Neuronal stem cell (in vitro differentiated cells): ENCODE data around the gene SYNE3.

Experiments used
- DNase-seq: peaks from one replicate; pipeline ENCODE4 v3.0.0-alpha.2; 2013; ENCODE audit warnings: low spot score
- H2AFZ ChIP-seq: one replicate; pipeline ENCODE4 v1.6.1; 2013; ENCODE audit warnings: mild to moderate bottlenecking, low read length, inconsistent platforms
- H2AK5ac ChIP-seq: 2 replicates; pipeline ENCODE4 v1.6.1; 2013; ENCODE audit warnings: low read depth, mild to moderate bottlenecking, inconsistent platforms, low read length, moderate library complexity, mixed read lengths
- H2BK120ac ChIP-seq: 2 replicates; pipeline ENCODE4 v1.6.1; 2013; ENCODE audit warnings: low read depth, mild to moderate bottlenecking, inconsistent platforms, low read length, moderate library complexity, mixed read lengths
- H2BK12ac ChIP-seq: one replicate; pipeline ENCODE4 v1.6.1; 2013; ENCODE audit warnings: low read length, inconsistent platforms
- H2BK15ac ChIP-seq: 2 replicates; pipeline ENCODE4 v1.6.1; 2013; ENCODE audit warnings: mild to moderate bottlenecking, low read length, inconsistent platforms, mixed read lengths
- H2BK5ac ChIP-seq: one replicate; pipeline ENCODE4 v1.6.1; 2013; ENCODE audit warnings: inconsistent platforms, mild to moderate bottlenecking, low read length, moderate library complexity
- H3K14ac ChIP-seq: one replicate; pipeline ENCODE4 v1.6.1; 2013; ENCODE audit warnings: low read length, inconsistent platforms
- H3K18ac ChIP-seq: 2 replicates; pipeline ENCODE4 v1.6.1; 2013; ENCODE audit warnings: low read length, inconsistent platforms
- H3K23ac ChIP-seq: 2 replicates; pipeline ENCODE4 v1.6.1; 2013; ENCODE audit warnings: low read depth, mild to moderate bottlenecking, mixed read lengths, low read length, inconsistent platforms; ENCODE audit not compliant: poor library complexity
- H3K27ac ChIP-seq: replicated peaks from 3 replicates; pipeline ENCODE4 v1.5.1; 2013; ENCODE audit warnings: low read length, inconsistent platforms
- H3K27me3 ChIP-seq, 3 experiments: 2 replicates each; pipeline ENCODE4 v1.6.1; 2013; ENCODE audit warnings: low read length in 3 of 3, mild to moderate bottlenecking in 2 of 3, inconsistent platforms in 1 of 3, low read depth in 1 of 3, mixed read lengths in 1 of 3, moderate library complexity in 1 of 3; ENCODE audit not compliant: control insufficient read depth in 3 of 3, insufficient read depth in 3 of 3
- H3K36me3 ChIP-seq, 2 donors: replicated peaks in 1 of 2; 2 replicates each; pipeline ENCODE4 v1.6.1; 2013; ENCODE audit warnings: low read length in 2 of 2; ENCODE audit not compliant: control insufficient read depth in 2 of 2, insufficient read depth in 2 of 2
- H3K4ac ChIP-seq: 2 replicates; pipeline ENCODE4 v1.6.1; 2013; ENCODE audit warnings: inconsistent platforms, mild to moderate bottlenecking, low read length, moderate library complexity
- H3K4me1 ChIP-seq, 2 donors: 1 replicate in 1 of 2; 2 replicates in 1 of 2; pipeline ENCODE4 v1.6.1; 2013; ENCODE audit warnings: low read length in 2 of 2, low read depth in 1 of 2; ENCODE audit not compliant: control insufficient read depth in 2 of 2, insufficient read depth in 1 of 2
- H3K4me2 ChIP-seq: one replicate; pipeline ENCODE4 v1.6.1; 2013; ENCODE audit warnings: mild to moderate bottlenecking, low read length, inconsistent platforms; ENCODE audit not compliant: insufficient read depth, poor library complexity, severe bottlenecking
- H3K4me3 ChIP-seq, 2 donors: 2 replicates each; pipeline ENCODE4 v1.5.1; 2013; ENCODE audit warnings: low read length in 2 of 2, mild to moderate bottlenecking in 2 of 2, inconsistent platforms in 1 of 2, moderate library complexity in 1 of 2
- H3K79me1 ChIP-seq: one replicate; pipeline ENCODE4 v1.6.1; 2013; ENCODE audit warnings: low read depth, mild to moderate bottlenecking, inconsistent platforms, low read length, moderate library complexity
- H3K9ac ChIP-seq: one replicate; pipeline ENCODE4 v1.6.1; 2013; ENCODE audit warnings: mild to moderate bottlenecking, low read depth, low read length, inconsistent platforms; ENCODE audit not compliant: poor library complexity
- H3K9me3 ChIP-seq, 2 donors: replicated peaks in 1 of 2; 2 replicates each; pipeline versions ENCODE3 to v1.6.1; 2013; ENCODE audit warnings: low read length in 2 of 2, mild to moderate bottlenecking in 2 of 2, inconsistent platforms in 1 of 2, low read depth in 1 of 2, mixed read lengths in 1 of 2, moderate library complexity in 1 of 2; ENCODE audit not compliant: control insufficient read depth in 2 of 2, insufficient read depth in 1 of 2
- H4K8ac ChIP-seq: one replicate; pipeline ENCODE4 v1.6.1; 2013; ENCODE audit warnings: low read depth, mild to moderate bottlenecking, inconsistent platforms, low read length, moderate library complexity
- H4K91ac ChIP-seq: one replicate; pipeline ENCODE4 v1.6.1; 2013; ENCODE audit warnings: low read length, low read depth, mild to moderate bottlenecking, inconsistent platforms; ENCODE audit not compliant: poor library complexity
- WGBS, 2 donors: extraction: QIAGEN DNeasy Blood & Tissue Kit; methylation state at CpG; one replicate each; pipeline ENCODE4 v1.1.7; 2013; ENCODE audit warnings: missing lambda C conversion rate in 2 of 2, mixed read lengths in 1 of 2; ENCODE audit not compliant: insufficient read length in 2 of 2, insufficient replicate concordance in 1 of 2; ENCODE audit errors: extremely low coverage in 2 of 2; 5-methylcytosine and 5-hydroxymethylcytosine counted together

Gene SYNE3

DNA sequence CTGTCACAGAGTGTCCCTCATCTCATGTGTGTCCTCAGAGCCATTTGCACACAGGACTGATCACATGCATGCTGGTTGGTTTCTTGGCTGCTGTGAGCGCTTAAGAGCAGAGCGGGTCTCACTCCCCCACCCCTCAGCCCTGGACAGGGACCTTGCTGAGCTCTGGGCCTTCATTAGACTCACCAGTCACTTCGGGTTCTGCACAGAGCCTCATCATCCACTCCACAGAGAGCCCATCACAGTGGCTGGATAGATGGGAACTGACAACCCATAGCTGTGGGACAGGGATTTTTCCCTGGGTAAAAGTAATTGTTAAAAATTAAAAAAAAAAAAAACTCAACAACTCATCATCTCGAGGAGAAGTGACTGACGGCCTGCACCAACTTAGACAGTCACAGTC, 26.6 kb upstream of the SYNE3 start:
- Histone ChIP-seq H3K4ac (no peak overlapping the region), H3K4me1 (peaks cover under 1 to 13% of the 10 kb centered on the region in 2 donors), H4K8ac (no peak overlapping the region), H3K4me2 (no peak overlapping the region), H3K4me3 (no peak overlapping the region), H3K9me3 (no peaks in the 10 kb centered on the region), H3K79me1 (peaks cover 4% of the 10 kb centered on the region), H3K27ac (no peak overlapping the region), H3K9ac (no peak overlapping the region), H3K14ac (no peak overlapping the region), H2AFZ (no peak overlapping the region), H2BK15ac (no peak overlapping the region), H2BK12ac (no peak overlapping the region), H2BK5ac (no peak overlapping the region), H3K23ac (no peak overlapping the region), H2AK5ac (no peak overlapping the region), H3K36me3 (peaks cover 1 to 40% of the 10 kb centered on the region in 2 donors), H4K91ac (no peak overlapping the region), H3K27me3 (no peaks in the 10 kb centered on the region), H3K18ac (no peak overlapping the region), H2BK120ac (no peak overlapping the region)
- no peak for DNase-seq
- WGBS, 2 donors, result no CpG with 5 or more reads among the region's 5 CpGs

DNA sequence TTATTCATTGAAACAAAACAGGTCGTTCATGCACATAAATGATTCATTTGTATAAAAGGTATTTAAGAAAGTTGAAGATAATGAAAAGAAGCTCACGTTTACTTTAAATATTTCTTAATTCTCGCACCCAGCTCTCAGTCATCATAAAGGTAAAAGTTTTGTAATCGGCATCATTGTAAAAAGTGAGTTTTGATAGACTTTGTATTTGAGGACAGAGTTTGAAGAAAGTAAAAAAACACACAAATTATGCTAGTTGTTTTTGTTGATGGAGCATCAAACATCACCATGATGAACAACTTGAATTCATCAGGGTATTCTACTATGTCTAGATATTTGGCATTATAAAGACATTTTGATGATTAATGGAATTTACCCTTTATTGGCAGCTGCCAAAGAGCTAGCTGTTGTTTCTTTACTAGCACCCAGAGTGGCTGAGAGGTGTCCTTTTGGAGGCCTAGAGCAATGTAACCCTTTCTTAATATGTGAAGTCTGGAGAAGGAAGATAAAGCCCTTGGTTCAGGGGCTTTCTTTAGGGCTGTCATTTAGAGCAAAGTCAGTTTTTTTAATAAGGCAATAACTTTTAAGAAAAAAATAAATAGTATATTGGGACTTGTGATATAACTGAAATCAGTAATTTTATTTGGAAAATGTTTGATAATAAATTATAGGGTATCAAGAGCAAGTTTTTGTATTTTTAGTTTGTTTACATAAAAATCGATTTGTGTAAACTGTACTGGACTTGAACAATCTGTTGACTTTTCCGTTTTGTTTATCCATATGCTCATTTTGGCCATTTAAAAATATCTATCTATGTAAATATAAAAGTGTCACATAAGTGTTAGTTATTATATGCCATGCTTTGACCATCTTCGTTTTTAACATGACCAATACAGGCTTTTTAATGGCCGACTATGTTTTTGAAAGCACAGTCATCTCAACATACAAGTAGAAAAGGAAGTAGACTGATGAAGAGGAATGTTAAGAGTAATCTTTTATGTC, 25.8 kb upstream of the SYNE3 start:
- Histone ChIP-seq H3K27me3 (no peaks in the 10 kb centered on the region), H4K91ac (no peak overlapping the region), H4K8ac (no peak overlapping the region), H2BK15ac (no peak overlapping the region), H3K14ac (no peak overlapping the region), H3K4me1 (peaks cover 8 to 12% of the 10 kb centered on the region in 2 donors), H3K18ac (no peak overlapping the region), H2AFZ (no peak overlapping the region), H2BK5ac (no peak overlapping the region), H3K4me3 (no peak overlapping the region), H3K27ac (no peak overlapping the region), H2BK12ac (no peak overlapping the region), H3K4me2 (no peak overlapping the region), H2AK5ac (no peak overlapping the region), H3K9ac (no peak overlapping the region), H2BK120ac (no peak overlapping the region), H3K36me3 (peaks cover 1 to 35% of the 10 kb centered on the region in 2 donors), H3K9me3 (no peaks in the 10 kb centered on the region), H3K23ac (no peak overlapping the region), H3K79me1 (peaks cover 4% of the 10 kb centered on the region), H3K4ac (no peak overlapping the region)
- no CpG with 5 or more reads among the region's 8 CpGs for WGBS, 2 donors
- DNase-seq, result no peak

DNA sequence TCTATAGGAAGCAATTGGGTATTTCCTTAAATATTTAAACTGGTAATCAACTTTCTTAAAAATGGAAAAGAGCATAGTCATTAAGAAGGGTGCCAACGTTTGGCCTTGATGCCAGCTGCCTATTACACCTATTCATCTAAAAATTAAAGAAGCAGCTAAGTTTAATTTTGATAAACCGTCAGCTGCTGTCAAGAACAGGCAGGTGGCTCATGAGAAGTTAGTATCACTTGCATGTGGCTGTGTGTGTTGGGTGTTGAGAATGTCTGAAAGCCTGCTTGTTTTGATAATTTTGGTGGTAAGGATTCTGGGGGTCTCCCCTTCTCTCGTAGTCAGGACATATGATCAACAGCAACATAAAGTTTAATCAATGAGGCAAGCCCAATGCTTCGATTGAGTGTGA, 24.9 kb upstream of the SYNE3 start:
- no peak overlapping the region for H2BK120ac ChIP-seq
- H3K18ac ChIP-seq, result no peak overlapping the region
- WGBS, 2 donors, result no CpG with 5 or more reads among the region's 4 CpGs
- H2BK15ac ChIP-seq, result no peak overlapping the region
- H3K4me3 ChIP-seq, result no peak overlapping the region
- no peak overlapping the region for H3K4ac ChIP-seq
- no peaks in the 10 kb centered on the region for H3K27me3 ChIP-seq
- H3K36me3 ChIP-seq, result peaks cover 1 to 27% of the 10 kb centered on the region in 2 donors
- no peak overlapping the region for H4K8ac ChIP-seq
- peaks cover 12 to 16% of the 10 kb centered on the region in 2 donors for H3K4me1 ChIP-seq
- no peaks in the 10 kb centered on the region for H3K9me3 ChIP-seq
- no peak overlapping the region for H2AK5ac ChIP-seq
- no peak overlapping the region for H2BK5ac ChIP-seq
- H3K9ac ChIP-seq, result no peak overlapping the region
- H3K23ac ChIP-seq, result no peak overlapping the region
- no peak overlapping the region for H4K91ac ChIP-seq
- H2BK12ac ChIP-seq, result no peak overlapping the region
- no peak overlapping the region for H3K4me2 ChIP-seq
- H3K14ac ChIP-seq, result no peak overlapping the region
- DNase-seq, result no peak
- H3K27ac ChIP-seq, result no peak overlapping the region
- no peak overlapping the region for H2AFZ ChIP-seq
- peaks cover 4% of the 10 kb centered on the region for H3K79me1 ChIP-seq

DNA sequence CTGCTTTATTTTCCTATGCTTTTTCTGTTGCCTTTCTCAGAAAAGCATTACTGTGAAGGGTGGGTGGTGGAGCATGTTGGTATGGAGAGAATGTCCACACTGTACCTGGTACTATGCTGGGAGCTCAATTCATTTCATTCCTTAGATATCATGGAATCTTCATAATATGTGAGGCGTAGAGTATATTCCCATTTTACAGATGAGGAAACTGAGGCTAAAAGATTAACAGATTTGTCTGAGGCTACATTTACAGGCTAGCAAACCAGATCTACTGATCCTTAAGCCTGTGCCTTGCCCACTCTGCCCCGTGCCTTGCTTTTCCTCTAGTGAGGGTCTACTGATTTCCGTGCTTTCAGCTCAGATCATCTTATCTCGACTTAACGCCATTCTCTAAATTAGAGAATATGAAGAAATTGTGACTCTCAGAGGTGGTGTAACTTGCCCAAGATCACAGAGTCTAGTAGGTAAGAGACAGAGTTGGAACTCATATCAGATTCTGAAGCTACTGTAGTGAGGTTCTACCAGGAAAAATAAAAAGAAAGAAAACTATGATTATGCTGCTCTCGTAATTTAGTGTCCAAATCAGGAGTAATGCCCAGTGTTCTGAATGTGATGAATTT, 23.9 kb upstream of the SYNE3 start:
- Histone ChIP-seq H2AFZ (no peak overlapping the region), H2BK5ac (no peak overlapping the region), H3K27me3 (no peaks in the 10 kb centered on the region), H3K18ac (no peak overlapping the region), H2AK5ac (no peak overlapping the region), H2BK12ac (no peak overlapping the region), H3K79me1 (peaks cover 12% of the 10 kb centered on the region), H2BK15ac (no peak overlapping the region), H3K9ac (no peak overlapping the region), H3K36me3 (peaks cover 0 to 18% of the 10 kb centered on the region in 2 donors), H3K4me1 (peaks cover 20% of the 10 kb centered on the region in 2 donors), H3K27ac (no peak overlapping the region), H3K9me3 (no peaks in the 10 kb centered on the region), H3K4ac (no peak overlapping the region), H3K4me3 (no peak overlapping the region), H4K8ac (no peak overlapping the region), H3K23ac (no peak overlapping the region), H3K4me2 (no peak overlapping the region), H2BK120ac (no peak overlapping the region), H4K91ac (no peak overlapping the region), H3K14ac (no peak overlapping the region)
- DNase-seq, result no peak
- WGBS, 2 donors, result no CpG with 5 or more reads among the region's 6 CpGs
